Dermis lymphatic vessel endothelial cell (primary cell): ENCODE data around the gene CMC1. TPM values are rescaled to one million over a fixed set of nuclear protein-coding genes. Genes with fewer than 3 reads are reported as not detected.

Experiments
- total RNA-seq: library from RNA; depleted of rRNA; stranded (reverse); fragments of >200 nt; gene quantifications from 2 replicates; pipeline ENCODE4 v1.2.1, GENCODE V29; 2014

Gene CMC1, protein sequence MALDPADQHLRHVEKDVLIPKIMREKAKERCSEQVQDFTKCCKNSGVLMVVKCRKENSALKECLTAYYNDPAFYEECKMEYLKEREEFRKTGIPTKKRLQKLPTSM
- 3.5 and 4.4 TPM in 2 replicates for total RNA-seq

DNA sequence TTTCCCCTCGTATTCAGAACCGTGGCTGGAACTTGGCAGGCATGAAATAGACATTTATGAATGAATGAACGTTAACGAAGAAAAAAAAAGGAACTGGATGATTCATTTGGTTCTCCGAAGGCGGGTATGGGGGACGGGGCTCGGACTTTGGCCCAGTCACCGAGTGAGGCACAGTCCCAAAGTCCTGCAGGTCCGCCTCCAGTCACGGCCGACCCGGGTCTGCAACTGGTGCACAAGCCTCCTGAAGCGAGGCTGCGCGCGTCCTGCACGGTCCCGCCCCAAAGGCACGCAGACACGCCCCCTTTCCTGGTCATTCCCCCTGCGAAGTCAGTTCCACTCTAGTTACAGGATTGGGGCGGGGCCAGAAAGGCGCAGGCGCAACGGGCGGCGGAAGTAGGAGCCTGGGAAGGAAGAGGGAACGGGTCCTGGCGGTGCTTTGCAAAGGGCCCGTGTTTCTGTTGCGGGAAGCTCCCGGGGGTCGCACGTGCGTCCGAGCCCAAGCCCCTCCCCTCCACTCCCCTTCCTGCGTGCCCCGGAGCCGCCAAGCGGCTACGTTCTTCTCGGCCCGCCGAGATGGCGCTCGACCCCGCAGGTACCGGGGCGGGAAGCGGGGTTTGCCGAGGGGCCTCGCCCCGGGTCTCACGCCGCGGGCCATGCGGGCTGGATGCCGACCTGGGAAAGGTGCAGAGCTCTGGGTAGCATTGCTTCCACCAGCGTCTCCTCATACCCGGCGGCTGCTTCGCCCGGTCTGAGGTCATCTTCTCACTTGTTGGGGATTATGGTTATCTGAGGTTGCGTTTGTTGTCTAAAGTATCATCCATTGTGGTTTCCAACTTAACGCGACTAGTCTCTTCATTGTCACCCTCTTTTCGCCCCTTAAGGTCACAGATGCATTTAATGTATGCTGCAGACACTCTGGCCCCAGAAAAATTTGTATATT, at the start of gene CMC1:
TSS of gene CMC1 (plus strand) at position 399 of the 940 bp plus-strand sequence. CDS start at position 574, 175 bp downstream.

DNA sequence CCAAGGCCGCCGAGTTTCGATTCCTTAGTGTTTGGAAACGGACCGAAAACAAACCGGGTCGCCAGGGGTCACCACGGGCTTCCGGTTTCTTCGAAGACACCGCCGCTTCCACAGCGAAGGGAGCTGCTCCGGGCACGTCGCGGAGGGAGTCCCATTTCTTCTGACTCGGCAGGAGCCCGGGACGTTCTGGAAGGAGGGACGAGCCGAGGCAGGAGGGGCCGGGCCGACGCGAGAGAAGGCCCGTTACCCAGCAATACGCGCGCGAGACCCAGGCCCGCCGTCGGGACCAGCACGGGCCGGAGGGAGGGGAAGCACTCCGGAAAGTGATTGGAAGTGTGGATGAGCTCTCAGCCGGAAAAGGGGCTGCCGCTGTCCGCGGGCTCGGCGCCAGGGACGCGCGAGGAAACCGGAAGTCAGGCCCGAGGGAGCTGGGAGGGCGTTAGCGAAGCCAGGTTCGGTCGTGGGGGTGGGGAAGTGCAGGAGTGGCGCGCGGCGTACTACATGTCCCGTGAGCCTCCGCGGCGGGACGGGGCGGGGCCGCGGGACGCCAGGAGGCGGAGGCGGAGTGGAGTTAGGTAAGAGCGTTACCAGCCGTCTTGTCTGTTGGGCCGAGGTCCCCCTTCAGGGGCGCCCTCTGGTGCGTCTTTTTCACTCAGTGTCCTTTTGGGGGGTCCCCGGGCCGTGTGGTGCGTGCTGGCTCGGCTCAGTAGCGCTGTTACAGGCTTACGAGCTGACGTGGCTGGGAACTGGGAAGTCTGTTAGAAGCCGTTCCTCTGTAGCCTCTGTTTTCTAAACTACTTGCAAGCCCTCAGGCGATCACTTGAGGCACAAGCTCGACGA, 107.4 kb downstream of the CMC1 start, which contains the start of the genes AZI2 and ZCWPW2:
TSS of gene AZI2 (minus strand) at position 196 of the 840 bp plus-strand sequence. CDS start 8,207 bp downstream, outside the sequence.
TSS of gene ZCWPW2 (plus strand) at position 93 of the 840 bp plus-strand sequence. CDS start 64,348 bp downstream, outside the sequence.

Other genes starting within 250 kb of the CMC1 start
- 0.22 and 0.43 TPM in 2 replicates for gene ZCWPW2, start 107.1 kb downstream of the CMC1 start, total RNA-seq
- gene AZI2, start 107.2 kb downstream of the CMC1 start, total RNA-seq: 33.1 and 48.4 TPM in 2 replicates